Right atrium auricular region (tissue), 2 donors: ENCODE data around the gene ZMIZ1. TPM values are rescaled to one million over a fixed set of nuclear protein-coding genes. Genes with fewer than 3 reads are reported as not detected.

ENCODE experiments used
- DNase-seq: peaks from one replicate; pipeline ENCODE4 v3.0.0-alpha.2; 2019; ENCODE audit warnings: low spot score
- H3K27ac ChIP-seq, 2 donors: fragments of 200-600 bp; sonication (generic); 1 replicate in 1 of 2; 2 replicates in 1 of 2; pipeline ENCODE4 v1.5.1; 2016 to 2019
- H3K27me3 ChIP-seq, 2 donors: fragments of 200-600 bp; sonication (generic); one replicate each; pipeline versions ENCODE4 v1.5.1 to v1.6.0; 2017 to 2019
- H3K36me3 ChIP-seq: fragments of 200-600 bp; sonication (generic); one replicate; pipeline ENCODE4 v1.5.1; 2016
- H3K4me1 ChIP-seq, 2 donors: fragments of 200-600 bp; sonication (generic); one replicate each; pipeline versions ENCODE4 v1.5.1 to v1.6.0; 2017 to 2019
- H3K4me3 ChIP-seq, 2 donors: fragments of 200-600 bp; sonication (generic); 1 replicate in 1 of 2; 2 replicates in 1 of 2; pipeline ENCODE4 v1.5.1; 2017 to 2019; ENCODE audit warnings: mild to moderate bottlenecking in 1 of 2, moderate library complexity in 1 of 2
- H3K9me3 ChIP-seq, 2 donors: fragments of 200-600 bp; sonication (generic); one replicate each; pipeline ENCODE4 v1.5.1; 2019
- CTCF ChIP-seq, 2 donors: fragments of 200-600 bp; sonication (generic); IDR thresholded peaks; one replicate each; pipeline ENCODE4 v1.5.1; 2019; ENCODE audit warnings: antibody characterized with exemption in 2 of 2
- total RNA-seq, 2 donors: library from RNA; depleted of rRNA; stranded (reverse); fragments of >200 nt; gene quantifications; one replicate each; pipeline ENCODE4 v1.1.0, GENCODE V29; 2016

Gene ZMIZ1
- total RNA-seq, 2 donors from 2014 or later, result 59.3 to 71.0 TPM

- Histone ChIP-seq H3K9me3 (no peaks in the 10 kb centered on the region), H3K4me1 (peaks cover 0 to 84% of the 10 kb centered on the region in 2 donors), H3K27ac (peak overlapping the region; percentile 83), H3K36me3 (no peaks in the 10 kb centered on the region), H3K4me3 (no peak overlapping the region), H3K27me3 (no peaks in the 10 kb centered on the region)
- TF ChIP-seq CTCF (IDR thresholded peaks at IDR 0.05), result no peak
- DNase-seq, result no peak
Measured at GRCh38 chr10:79248341-79249185, 179.8 kb downstream of the ZMIZ1 start.

GRCh38 chr10:79249186-79250121 is 180.7 kb downstream of the ZMIZ1 start:
- Histone ChIP-seq H3K36me3 (no peaks in the 10 kb centered on the region), H3K4me1 (peaks cover 0 to 84% of the 10 kb centered on the region in 2 donors), H3K4me3 (no peak overlapping the region), H3K9me3 (no peaks in the 10 kb centered on the region), H3K27me3 (no peaks in the 10 kb centered on the region), H3K27ac (peak overlapping the region; percentile 11 to 83)
- no peak for TF ChIP-seq CTCF (IDR thresholded peaks at IDR 0.05)
- DNase-seq, result no peak

GRCh38 chr10:79250259-79250658 is 181.5 kb downstream of the ZMIZ1 start:
- Histone ChIP-seq H3K27me3 (no peaks in the 10 kb centered on the region), H3K27ac (no peak overlapping the region)
- TF ChIP-seq CTCF (IDR thresholded peaks at IDR 0.05), result no peak

GRCh38 chr10:79252450-79252849 is 183.7 kb downstream of the ZMIZ1 start:
- no peaks in the 10 kb centered on the region for H3K27me3 ChIP-seq
- no peaks in the 10 kb centered on the region for H3K9me3 ChIP-seq
- peaks cover 0 to 61% of the 10 kb centered on the region in 2 donors for H3K4me1 ChIP-seq
- DNase-seq, result no peak
- TF ChIP-seq CTCF (IDR thresholded peaks at IDR 0.05), result no peak
- peaks cover 6% of the 10 kb centered on the region for H3K36me3 ChIP-seq
- H3K4me3 ChIP-seq, result no peak overlapping the region
- H3K27ac ChIP-seq, result no peak overlapping the region

More at GRCh38 chr10:79250259-79250658, 181.5 kb downstream of the ZMIZ1 start:
- Histone ChIP-seq H3K9me3 (no peaks in the 10 kb centered on the region), H3K4me1 (peaks cover 0 to 78% of the 10 kb centered on the region in 2 donors), H3K4me3 (no peak overlapping the region), H3K36me3 (no peaks in the 10 kb centered on the region)
- DNase-seq, result no peak

GRCh38 chr10:79252971-79253370 is 184.2 kb downstream of the ZMIZ1 start:
- H3K4me1 ChIP-seq, result peaks cover 0 to 55% of the 10 kb centered on the region in 2 donors
- H3K27ac ChIP-seq, result no peak overlapping the region
- peaks cover 6% of the 10 kb centered on the region for H3K36me3 ChIP-seq
- no peak overlapping the region for H3K4me3 ChIP-seq
- no peaks in the 10 kb centered on the region for H3K27me3 ChIP-seq
- no peak for DNase-seq
- no peak for TF ChIP-seq CTCF (IDR thresholded peaks at IDR 0.05)
- no peaks in the 10 kb centered on the region for H3K9me3 ChIP-seq
